Lower leg skin (tissue), 3 donors: ENCODE results near the gene SERPINI1.

ENCODE experiments used
- POLR2A ChIP-seq, 2 donors: fragments of 450-650 bp; IDR thresholded peaks; one replicate each; pipeline ENCODE4 v1.6.1; 2016 to 2017; ENCODE audit warnings: antibody characterized with exemption in 2 of 2, mild to moderate bottlenecking in 1 of 2, moderate library complexity in 1 of 2
- TF ChIP-seq, protein P1 (sequence below), 3 donors: fragments of 450-650 bp; IDR thresholded peaks; one replicate each; pipeline ENCODE4 v1.5.1; 2016; ENCODE audit warnings: antibody characterized with exemption in 3 of 3, mild to moderate bottlenecking in 3 of 3, moderate library complexity in 2 of 3

DNA sequence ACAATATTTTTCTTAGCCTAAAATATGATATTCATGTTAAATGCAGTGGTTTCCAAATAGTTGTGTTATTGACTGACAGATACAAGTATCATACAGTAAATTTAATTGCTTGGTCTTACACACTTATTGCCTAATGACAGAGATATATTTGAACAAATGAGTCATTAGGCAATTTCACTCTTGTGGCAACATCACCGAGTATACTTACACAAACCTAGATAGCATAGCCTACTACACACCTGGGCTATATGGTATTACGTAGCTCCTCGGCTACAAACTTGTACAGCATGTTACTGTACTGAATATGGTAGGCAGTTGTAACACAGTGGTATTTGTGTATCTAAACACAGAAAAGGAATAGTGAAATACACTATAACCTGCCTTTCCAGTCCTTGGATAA is 50.3 kb downstream of the SERPINI1 start:
- TF ChIP-seq, protein P1, sequence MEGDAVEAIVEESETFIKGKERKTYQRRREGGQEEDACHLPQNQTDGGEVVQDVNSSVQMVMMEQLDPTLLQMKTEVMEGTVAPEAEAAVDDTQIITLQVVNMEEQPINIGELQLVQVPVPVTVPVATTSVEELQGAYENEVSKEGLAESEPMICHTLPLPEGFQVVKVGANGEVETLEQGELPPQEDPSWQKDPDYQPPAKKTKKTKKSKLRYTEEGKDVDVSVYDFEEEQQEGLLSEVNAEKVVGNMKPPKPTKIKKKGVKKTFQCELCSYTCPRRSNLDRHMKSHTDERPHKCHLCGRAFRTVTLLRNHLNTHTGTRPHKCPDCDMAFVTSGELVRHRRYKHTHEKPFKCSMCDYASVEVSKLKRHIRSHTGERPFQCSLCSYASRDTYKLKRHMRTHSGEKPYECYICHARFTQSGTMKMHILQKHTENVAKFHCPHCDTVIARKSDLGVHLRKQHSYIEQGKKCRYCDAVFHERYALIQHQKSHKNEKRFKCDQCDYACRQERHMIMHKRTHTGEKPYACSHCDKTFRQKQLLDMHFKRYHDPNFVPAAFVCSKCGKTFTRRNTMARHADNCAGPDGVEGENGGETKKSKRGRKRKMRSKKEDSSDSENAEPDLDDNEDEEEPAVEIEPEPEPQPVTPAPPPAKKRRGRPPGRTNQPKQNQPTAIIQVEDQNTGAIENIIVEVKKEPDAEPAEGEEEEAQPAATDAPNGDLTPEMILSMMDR (IDR thresholded peaks at IDR 0.05), result no peak
- TF ChIP-seq POLR2A (IDR thresholded peaks at IDR 0.05), result no peak
